Measurements from ENCODE around the gene ATR. TPM values are rescaled to one million over a fixed set of nuclear protein-coding genes. Genes with fewer than 3 reads are reported as not detected.

The ATR gene
- total RNA-seq, 1 experiment from 2014 or later: 15.8 TPM

- Histone ChIP-seq H3K23me2 (ENCODE audit: insufficient read length, low read depth, low read length, poor library complexity, severe bottlenecking) (no peaks in the 10 kb centered on the region), H3K79me2 (ENCODE audit: insufficient read depth, low read length) (no peaks in the 10 kb centered on the region), H2BK120ac (ENCODE audit: low read depth, low read length, poor library complexity, severe bottlenecking) (no peak overlapping the region), H3K4me1 (ENCODE audit: insufficient read depth, low read length) (no peaks in the 10 kb centered on the region), H3T11ph (ENCODE audit: low read length) (no peak overlapping the region), H2AK5ac (ENCODE audit: insufficient read length, low read length) (no peak overlapping the region), H4K8ac (replicated peaks; ENCODE audit: insufficient read length, low read depth, low read length) (no peak overlapping the region), H3K14ac (ENCODE audit: insufficient read depth, low read length) (no peak overlapping the region), H3K18ac (ENCODE audit: insufficient read length, low read depth, low read length) (no peak overlapping the region), H3K79me1 (ENCODE audit: insufficient read depth, low read depth, low read length, poor library complexity, severe bottlenecking) (no peaks in the 10 kb centered on the region), H3K4ac (ENCODE audit: low read depth, low read length) (no peak overlapping the region), H2BK15ac (ENCODE audit: low read depth, low read length) (no peak overlapping the region), H3K9ac (ENCODE audit: extremely low read depth, insufficient read length, low read length) (no peak overlapping the region), H3K27ac (ENCODE audit: insufficient read length, low read depth, low read length) (no peak overlapping the region), H3K4me2 (ENCODE audit: insufficient read depth, insufficient read length, low read length) (no peak overlapping the region), H4K5ac (ENCODE audit: insufficient read length, low read depth, low read length) (no peak overlapping the region), H2BK5ac (ENCODE audit: insufficient read length, low read length) (no peak overlapping the region), H3K27me3 (ENCODE audit: insufficient read depth, low read length) (no peaks in the 10 kb centered on the region), H2BK20ac (ENCODE audit: low read depth, low read length, poor library complexity, severe bottlenecking) (no peak overlapping the region), H3K9me3 (ENCODE audit: control insufficient read depth, low read depth, low read length) (no peaks in the 10 kb centered on the region), H4K91ac (ENCODE audit: insufficient read length, low read depth, low read length) (no peak overlapping the region), H2AFZ (ENCODE audit: low read length) (no peak overlapping the region), H3K23ac (ENCODE audit: insufficient read length, low read depth, low read length) (no peak overlapping the region), H2BK12ac (ENCODE audit: insufficient read length, low read depth, low read length) (no peak overlapping the region), H3K56ac (ENCODE audit: insufficient read length, low read depth, low read length) (no peak overlapping the region), H4K20me1 (ENCODE audit: control insufficient read depth, insufficient read depth, insufficient read length) (no peaks in the 10 kb centered on the region)
- Mint-ChIP-seq H3K4me1 (no peaks in the 10 kb centered on the region), H3K36me3 (ENCODE audit: insufficient read depth in 1 of 3, low read depth in 3 of 3) (peaks cover 0 to 2% (median 0%) of the 10 kb centered on the region in 3 experiments; a peak in 2 of 7 replicates), H3K27ac (no peak overlapping the region), H3K4me3 (no peak overlapping the region), H3K27me3 (ENCODE audit: low read depth) (no peaks in the 10 kb centered on the region), H3K9me3 (no peaks in the 10 kb centered on the region)
- DNase-seq: no peak
- TF ChIP-seq CTCF (conservative IDR thresholded peaks at IDR 0.05): no peak
- WGBS (ENCODE audit: extremely low coverage, insufficient read length, low lambda C conversion rate): no CpG with 5 or more reads among the region's 3 CpGs
Observed at GRCh38 chr3:142467768-142468167, 110.8 kb downstream of the ATR start.

Data from H9 (cell line).